HUES6 (cell line): ENCODE results near the gene FAM78A.

Source experiments
- H3K27ac ChIP-seq: 2 replicates; pipeline ENCODE4 v1.7.0; 2013; ENCODE audit warnings: low read depth, mild to moderate bottlenecking, low read length, inconsistent platforms
- H3K27me3 ChIP-seq: 2 replicates; pipeline ENCODE4 v1.6.1; 2013; ENCODE audit warnings: low read length; ENCODE audit not compliant: control insufficient read depth, insufficient read depth
- H3K36me3 ChIP-seq: 2 replicates; pipeline ENCODE4 v1.6.1; 2013; ENCODE audit warnings: low read length; ENCODE audit not compliant: control insufficient read depth, insufficient read depth
- H3K4me1 ChIP-seq: 2 replicates; pipeline ENCODE4 v1.6.1; 2013; ENCODE audit warnings: low read length; ENCODE audit not compliant: control insufficient read depth, insufficient read depth
- H3K4me3 ChIP-seq: 2 replicates; pipeline ENCODE4 v1.5.1; 2013; ENCODE audit warnings: low read depth, low read length
- H3K9ac ChIP-seq: one replicate; pipeline ENCODE4 v1.6.1; 2013; ENCODE audit warnings: mild to moderate bottlenecking, low read length
- H3K9me3 ChIP-seq: 2 replicates; pipeline ENCODE4 v1.6.1; 2013; ENCODE audit warnings: low read depth, low read length; ENCODE audit not compliant: control insufficient read depth, insufficient read depth

The FAM78A gene

GRCh38 chr9:131278702-131279111, 2.4 kb upstream of the FAM78A start:
- H3K9me3 ChIP-seq = no peaks in the 10 kb centered on the region
- no peaks in the 10 kb centered on the region for H3K36me3 ChIP-seq
- H3K4me1 ChIP-seq = peaks cover 22% of the 10 kb centered on the region
- no peak overlapping the region for H3K4me3 ChIP-seq
- H3K9ac ChIP-seq = no peak overlapping the region
- peaks cover 65% of the 10 kb centered on the region for H3K27me3 ChIP-seq
- no peak overlapping the region for H3K27ac ChIP-seq

DNA sequence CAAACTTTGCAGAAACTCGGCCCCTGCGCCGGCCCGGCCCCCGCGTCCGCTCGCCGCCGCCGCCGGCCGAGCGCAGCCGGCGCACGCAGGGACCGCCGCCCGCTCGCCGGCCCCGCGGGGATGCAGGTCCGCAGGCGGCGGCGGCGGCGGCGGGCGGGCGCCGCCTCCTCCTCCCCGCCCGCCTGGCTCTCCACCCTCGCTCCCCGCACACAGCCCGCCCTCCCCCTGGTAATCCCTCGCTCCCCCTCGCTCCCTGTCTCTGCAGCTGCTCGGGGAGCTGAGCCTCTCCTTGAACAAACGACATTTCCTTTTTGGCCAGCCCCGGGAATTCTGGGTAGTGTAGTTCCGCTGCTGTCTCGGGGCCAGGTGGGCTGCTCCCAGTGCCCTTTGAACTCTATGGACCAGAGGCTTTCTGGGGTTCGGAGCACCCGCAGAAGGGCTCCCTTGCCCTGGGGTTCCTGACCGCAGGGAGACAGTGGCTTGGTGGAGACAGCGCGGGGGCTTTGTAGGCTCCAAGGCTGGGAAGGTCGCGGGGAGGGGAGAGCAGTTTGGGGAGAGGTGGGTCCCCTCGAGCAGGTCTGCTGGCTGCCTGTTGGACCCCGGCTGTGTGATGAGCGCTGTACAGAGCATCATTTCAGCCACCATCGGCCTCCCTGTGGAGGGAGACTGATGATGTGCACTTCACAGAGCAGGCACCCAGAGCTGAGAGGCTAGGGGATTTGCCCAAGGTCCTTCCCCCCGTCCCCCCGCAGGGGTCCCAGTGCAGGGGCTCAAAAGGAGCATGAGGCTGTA, 1.8 kb upstream of the FAM78A start:
- H3K9me3 ChIP-seq = no peaks in the 10 kb centered on the region
- peaks cover 61% of the 10 kb centered on the region for H3K27me3 ChIP-seq
- peak overlapping the region; percentile 65 for H3K4me3 ChIP-seq
- no peaks in the 10 kb centered on the region for H3K36me3 ChIP-seq
- no peak overlapping the region for H3K27ac ChIP-seq
- peaks cover 22% of the 10 kb centered on the region for H3K4me1 ChIP-seq
- no peak overlapping the region for H3K9ac ChIP-seq

DNA sequence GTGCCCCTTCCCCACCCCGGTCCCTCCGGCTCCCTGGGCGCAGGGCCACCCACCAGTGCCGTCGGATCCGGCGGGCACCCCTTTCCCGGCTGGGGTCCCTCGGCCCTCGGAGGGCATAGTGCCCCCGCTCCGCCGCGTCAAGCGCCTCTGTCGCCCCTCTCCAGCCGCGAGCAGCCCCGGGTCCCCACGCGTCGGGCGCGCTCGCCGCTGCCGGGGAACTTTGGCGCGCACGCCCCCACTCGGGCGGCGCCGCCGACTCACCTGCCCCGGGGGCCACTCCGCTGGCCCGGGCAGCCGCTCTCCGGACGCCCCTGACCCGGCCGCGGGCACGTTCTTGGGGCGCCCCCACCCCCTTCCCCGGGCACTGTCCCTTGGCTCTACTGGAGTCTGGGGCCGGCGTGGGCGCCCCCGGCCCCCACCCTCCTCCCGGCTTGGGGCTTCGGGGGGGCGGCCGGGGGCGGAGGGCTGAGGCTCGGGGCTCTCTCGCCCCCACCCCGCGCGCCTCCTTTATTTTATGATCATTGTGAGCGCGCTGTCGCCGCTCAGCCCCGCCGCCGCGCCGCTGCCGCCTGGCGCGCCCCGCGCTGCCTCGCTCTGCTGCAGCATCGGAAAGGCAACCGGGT, 1.1 kb upstream of the FAM78A start:
- Histone ChIP-seq H3K36me3 (no peaks in the 10 kb centered on the region), H3K9ac (no peak overlapping the region), H3K9me3 (no peaks in the 10 kb centered on the region), H3K27me3 (peaks cover 58% of the 10 kb centered on the region), H3K27ac (no peak overlapping the region), H3K4me3 (peak overlapping the region; percentile 65), H3K4me1 (peaks cover 22% of the 10 kb centered on the region)

GRCh38 chr9:131276891-131277286, 579 bp upstream of the FAM78A start:
- no peaks in the 10 kb centered on the region for H3K9me3 ChIP-seq
- H3K4me1 ChIP-seq = peaks cover 22% of the 10 kb centered on the region
- H3K27ac ChIP-seq = no peak overlapping the region
- H3K36me3 ChIP-seq = no peaks in the 10 kb centered on the region
- peaks cover 53% of the 10 kb centered on the region for H3K27me3 ChIP-seq
- peak overlapping the region; percentile 65 for H3K4me3 ChIP-seq
- no peak overlapping the region for H3K9ac ChIP-seq

- Histone ChIP-seq H3K27me3 (peaks cover 39% of the 10 kb centered on the region), H3K9ac (no peak overlapping the region), H3K4me3 (peak overlapping the region; percentile 65; the same call in 1 of the 2 replicates), H3K27ac (no peak overlapping the region), H3K4me1 (peaks cover 25% of the 10 kb centered on the region), H3K36me3 (no peaks in the 10 kb centered on the region), H3K9me3 (no peaks in the 10 kb centered on the region)
Measured at GRCh38 chr9:131275332-131276093, 797 bp downstream of the FAM78A start.

DNA sequence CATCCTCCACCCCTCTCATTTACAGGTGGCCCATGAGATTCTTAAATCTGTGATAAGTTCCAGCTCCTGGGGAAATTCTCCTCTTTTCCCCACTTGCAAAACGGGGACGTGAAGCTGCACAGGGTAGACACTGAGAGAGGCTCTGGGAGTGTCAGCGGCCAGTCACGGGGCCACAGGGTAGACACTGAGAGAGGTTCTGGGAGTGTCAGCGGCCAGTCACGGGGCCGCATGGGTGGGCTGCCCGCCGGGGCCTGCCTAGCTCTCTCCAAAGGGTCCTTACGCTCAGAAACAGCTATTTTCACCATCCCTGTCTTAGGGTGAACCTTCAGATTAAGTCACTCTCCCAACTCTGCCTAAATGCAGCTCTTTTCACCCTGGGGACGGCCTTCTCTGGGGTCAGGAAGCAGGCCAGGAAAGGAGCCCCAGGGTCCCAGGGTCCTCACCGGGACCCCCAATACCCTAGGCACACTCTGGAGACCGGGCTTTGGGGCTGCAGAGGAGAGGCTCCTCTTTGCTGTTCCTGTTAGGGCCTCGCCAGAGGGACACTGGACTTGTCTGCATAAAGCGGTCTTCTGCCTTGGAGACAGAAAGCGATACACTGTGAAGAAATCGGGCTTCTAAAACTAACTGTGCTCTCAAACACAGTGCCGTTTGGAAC, 1.5 kb downstream of the FAM78A start:
- H3K9me3 ChIP-seq = no peaks in the 10 kb centered on the region
- H3K4me1 ChIP-seq = peaks cover 29% of the 10 kb centered on the region
- peaks cover 32% of the 10 kb centered on the region for H3K27me3 ChIP-seq
- no peak overlapping the region for H3K27ac ChIP-seq
- H3K36me3 ChIP-seq = no peaks in the 10 kb centered on the region
- no peak overlapping the region for H3K4me3 ChIP-seq
- no peak overlapping the region for H3K9ac ChIP-seq

DNA sequence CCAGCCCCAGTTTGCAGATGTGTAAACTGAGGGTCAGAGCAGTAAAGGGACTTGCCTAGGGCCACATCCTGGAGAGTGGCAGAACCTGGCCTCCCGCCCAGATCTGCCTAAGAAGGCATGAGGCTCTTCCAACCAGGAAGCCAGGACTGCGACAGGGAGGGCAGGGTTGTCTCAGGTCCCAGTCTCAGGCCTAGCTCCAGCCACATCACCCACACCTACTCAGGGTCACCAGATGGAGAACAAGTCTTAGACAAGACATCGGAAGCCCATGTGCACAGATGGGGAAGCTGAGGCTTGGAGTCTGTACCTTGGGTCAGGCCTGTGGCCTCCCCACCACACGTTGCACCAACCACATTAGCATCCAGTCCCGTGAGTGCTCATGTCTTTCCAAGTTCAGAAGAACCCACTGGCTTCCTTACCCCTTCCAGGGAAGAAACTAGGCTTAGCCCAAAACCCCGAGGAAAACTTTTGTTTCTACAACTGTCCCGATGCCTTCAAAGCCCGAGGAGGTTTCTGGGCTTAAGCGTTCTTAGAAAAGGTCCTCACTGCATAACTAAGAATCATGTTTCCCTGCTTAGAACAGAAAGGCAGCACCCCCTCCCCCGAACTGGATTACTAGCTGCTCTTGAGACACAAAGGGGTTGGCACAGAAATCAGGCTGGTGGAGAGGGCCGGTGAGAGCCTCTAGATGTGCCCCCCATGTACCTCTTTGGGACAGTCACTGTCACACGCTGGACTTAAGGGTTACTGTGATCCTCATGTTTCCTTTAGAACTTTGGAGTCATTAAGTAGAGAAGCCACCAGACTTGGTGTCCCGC, 2.2 kb downstream of the FAM78A start:
- H3K27me3 ChIP-seq = peaks cover 26% of the 10 kb centered on the region
- H3K4me3 ChIP-seq = no peak overlapping the region
- no peak overlapping the region for H3K27ac ChIP-seq
- H3K4me1 ChIP-seq = peaks cover 33% of the 10 kb centered on the region
- no peak overlapping the region for H3K9ac ChIP-seq
- no peaks in the 10 kb centered on the region for H3K36me3 ChIP-seq
- no peaks in the 10 kb centered on the region for H3K9me3 ChIP-seq

DNA sequence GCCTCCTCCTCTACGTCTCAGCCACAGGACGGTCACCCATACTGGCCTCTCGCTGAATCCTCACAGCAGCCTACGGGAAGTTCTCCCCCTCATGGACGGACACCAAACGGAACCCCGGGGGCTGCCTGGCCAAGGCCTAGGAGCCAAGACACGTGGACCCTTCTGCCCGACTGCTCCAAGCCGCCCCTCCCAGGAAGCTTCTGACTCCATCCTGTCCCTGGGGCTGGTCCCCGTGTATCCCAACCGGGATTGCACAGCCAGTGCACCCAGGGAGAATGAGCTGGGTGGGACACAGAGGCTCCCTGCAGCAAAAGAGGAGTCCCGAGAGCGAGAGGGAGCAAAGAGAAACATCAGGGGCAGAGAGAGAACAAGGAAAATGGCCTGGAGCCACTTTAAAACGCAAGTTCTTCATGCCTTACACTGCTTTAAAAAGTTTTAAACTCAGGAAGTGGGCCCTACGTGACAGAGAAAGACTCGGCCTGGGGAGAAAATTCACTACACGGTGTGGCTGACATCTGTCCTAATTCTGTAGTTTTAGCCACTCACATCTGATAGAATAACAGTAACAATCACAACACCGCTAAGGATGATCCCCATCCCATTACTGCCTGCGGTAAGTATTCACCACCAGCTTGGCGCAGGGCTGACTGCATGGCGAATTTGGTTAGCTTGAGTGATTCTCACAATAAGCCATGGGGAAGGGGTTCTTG, 3.0 kb downstream of the FAM78A start:
- no peak overlapping the region for H3K9ac ChIP-seq
- peaks cover 30% of the 10 kb centered on the region for H3K4me1 ChIP-seq
- peaks cover 26% of the 10 kb centered on the region for H3K27me3 ChIP-seq
- H3K4me3 ChIP-seq = no peak overlapping the region
- no peak overlapping the region for H3K27ac ChIP-seq
- H3K36me3 ChIP-seq = no peaks in the 10 kb centered on the region
- no peaks in the 10 kb centered on the region for H3K9me3 ChIP-seq

GRCh38 chr9:131272212-131272611, 4.1 kb downstream of the FAM78A start:
- no peaks in the 10 kb centered on the region for H3K9me3 ChIP-seq
- no peak overlapping the region for H3K27ac ChIP-seq
- no peak overlapping the region for H3K9ac ChIP-seq
- peaks cover 25% of the 10 kb centered on the region for H3K27me3 ChIP-seq
- H3K4me1 ChIP-seq = peaks cover 28% of the 10 kb centered on the region
- no peaks in the 10 kb centered on the region for H3K36me3 ChIP-seq
- H3K4me3 ChIP-seq = no peak overlapping the region

- H3K4me1 ChIP-seq = peaks cover 28% of the 10 kb centered on the region
- no peak overlapping the region for H3K4me3 ChIP-seq
- H3K9ac ChIP-seq = no peak overlapping the region
- no peaks in the 10 kb centered on the region for H3K36me3 ChIP-seq
- H3K27ac ChIP-seq = no peak overlapping the region
- no peaks in the 10 kb centered on the region for H3K9me3 ChIP-seq
- H3K27me3 ChIP-seq = peaks cover 18% of the 10 kb centered on the region
Measured at GRCh38 chr9:131271506-131271931, 4.8 kb downstream of the FAM78A start.
